K562 (cell line): ENCODE data around the gene NDUFS8. TPM values are rescaled to one million over a fixed set of nuclear protein-coding genes. Genes with fewer than 3 reads are reported as not detected.

Experiments used
- ADNP ChIP-seq: fragments of 200-800 bp; sonication (Bioruptor generic); IDR thresholded peaks from 2 replicates; pipeline ENCODE4 v1.6.1; 2016; ENCODE audit warnings: missing genetic modification characterization, missing compliant biosample characterization
- CAMTA2 ChIP-seq: fragments of 250-450 bp; sonication (Bioruptor Pico); conservative IDR thresholded peaks from 2 replicates; pipeline ENCODE4 v1.5.1; 2022
- CCNT2 ChIP-seq: IDR thresholded peaks from 2 replicates; pipeline ENCODE4 v1.6.1; 2011; ENCODE audit warnings: borderline replicate concordance, low read depth, mild to moderate bottlenecking, moderate library complexity, mixed read lengths, low read length; ENCODE audit not compliant: insufficient read length; ENCODE audit errors: extremely low read depth
- DPF2 ChIP-seq: fragments of 450-650 bp; IDR thresholded peaks from 2 replicates; pipeline ENCODE4 v1.6.1; 2016
- FUS ChIP-seq: fragments of 200-400 bp; formaldehyde crosslinking; optimal IDR thresholded peaks from 2 replicates; pipeline ENCODE3; 2017; ENCODE audit warnings: low read depth, low read length
- HDGF ChIP-seq: fragments of 450-650 bp; IDR thresholded peaks from 2 replicates; pipeline ENCODE4 v1.6.1; 2016
- HNRNPH1 ChIP-seq: fragments of 200-400 bp; formaldehyde crosslinking; optimal IDR thresholded peaks from 2 replicates; pipeline ENCODE3; 2017; ENCODE audit warnings: low read depth, mild to moderate bottlenecking, low read length, moderate library complexity
- MAZ ChIP-seq, 2 experiments: fragments of 450-650 bp in 1 of 2; sonication (generic) in 1 of 2; formaldehyde crosslinking; IDR thresholded peaks in 1 of 2; conservative IDR thresholded peaks in 1 of 2; 2 replicates each; pipeline versions ENCODE4 v1.4.0 to v1.5.0; 2020; ENCODE audit warnings: mild to moderate bottlenecking in 1 of 2, missing genetic modification reagents in 1 of 2
- MEIS2 ChIP-seq: fragments of 450-650 bp; IDR thresholded peaks from 2 replicates; pipeline ENCODE4 v1.6.1; 2014; ENCODE audit warnings: mild to moderate bottlenecking; ENCODE audit not compliant: partially characterized antibody
- NEUROD1 ChIP-seq: fragments of 150-350 bp; IDR thresholded peaks from 2 replicates; pipeline ENCODE4 v1.6.1; 2014; ENCODE audit warnings: borderline replicate concordance, low read length, low read depth; ENCODE audit not compliant: partially characterized antibody
- RBM34 ChIP-seq: fragments of 200-400 bp; formaldehyde crosslinking; IDR thresholded peaks from 2 replicates; pipeline ENCODE4 v1.6.1; 2018; ENCODE audit warnings: low read length, borderline replicate concordance; ENCODE audit not compliant: insufficient read depth
- RUNX1 ChIP-seq: sonication (generic); IDR thresholded peaks from 2 replicates; pipeline ENCODE4 v1.6.1; 2016; ENCODE audit warnings: antibody characterized with exemption, low read depth
- SETDB1 ChIP-seq: IDR thresholded peaks from one replicate; pipeline ENCODE4 v1.6.1; 2012; ENCODE audit warnings: low read length, control low read depth, inconsistent platforms
- SIN3B ChIP-seq: fragments of 450-650 bp; IDR thresholded peaks from 2 replicates; pipeline ENCODE4 v1.6.1; 2017; ENCODE audit warnings: low read depth, mild to moderate bottlenecking, moderate library complexity
- SMARCE1 ChIP-seq: fragments of 450-650 bp; IDR thresholded peaks from 2 replicates; pipeline ENCODE4 v1.7.1; 2016; ENCODE audit warnings: mild to moderate bottlenecking
- SPI1 ChIP-seq: IDR thresholded peaks from 2 replicates; pipeline ENCODE4 v1.6.1; 2011; ENCODE audit warnings: low read depth, low read length, control low read depth, borderline replicate concordance
- SRF ChIP-seq, 2 experiments: fragments of 250-450, 450-650 bp in 1 of 2; sonication (Bioruptor Pico) in 1 of 2; sonication (generic) in 1 of 2; formaldehyde crosslinking; IDR thresholded peaks; 2 replicates each; pipeline versions ENCODE4 v1.5.0 to v1.5.1; 2020 to 2022; ENCODE audit warnings: mild to moderate bottlenecking in 1 of 2, missing genetic modification reagents in 1 of 2
- ZFP36 ChIP-seq: fragments of 150-350 bp; IDR thresholded peaks from 2 replicates; pipeline ENCODE4 v1.6.1; 2018; ENCODE audit warnings: low read length, low read depth; ENCODE audit not compliant: partially characterized antibody
- polyA plus RNA-seq, 8 experiments: library from polyadenylated mRNA; depleted of rRNA in 4 of 8; stranded (reverse) in 5 of 8; unstranded in 3 of 8; fragments of >200 nt; fragmentation: Nextera tagmentation in 2 of 8; fragmentation: Illumina TruSeq in 1 of 8; extraction: Ambion mirVana in 2 of 8; extraction: Trizol in 1 of 8; gene quantifications; 2 replicates each; pipeline versions ENCODE4 v1.2.1 to v1.2.3, GENCODE V29; 2011 to 2014; ENCODE audit warnings: inconsistent platforms in 1 of 8, missing spikeins in 1 of 8
- total RNA-seq, 7 experiments: library from RNA; depleted of rRNA in 6 of 7; stranded (reverse); fragments of >200 nt in 6 of 7; fragmentation: Illumina TruSeq in 2 of 7; extraction: Trizol in 2 of 7; gene quantifications; 2 replicates each; pipeline versions ENCODE4 v1.2.1 to v1.2.3, GENCODE V29; 2011 to 2021; ENCODE audit warnings: low replicate concordance in 1 of 7
- TF ChIP-seq, protein P1 (sequence below): fragments of 250-450 bp; sonication (Bioruptor Pico); IDR thresholded peaks from 2 replicates; pipeline ENCODE4 v1.8.0; 2021; ENCODE audit warnings: moderate library complexity, mild to moderate bottlenecking, inconsistent platforms
- TF ChIP-seq, protein P2 (sequence below): fragments of 450-650 bp; IDR thresholded peaks from 2 replicates; pipeline ENCODE4 v1.6.1; 2014; ENCODE audit warnings: low read depth, mild to moderate bottlenecking, moderate library complexity, borderline replicate concordance
- TF ChIP-seq, protein P3 (sequence below), 2 experiments: fragments of 200-800 bp in 1 of 2; sonication (Bioruptor generic) in 1 of 2; sonication (generic) in 1 of 2; formaldehyde crosslinking in 1 of 2; IDR thresholded peaks in 1 of 2; conservative IDR thresholded peaks in 1 of 2; 2 replicates each; pipeline versions ENCODE4 v1.5.0 to v1.6.1; 2016 to 2020; ENCODE audit warnings: missing compliant biosample characterization in 1 of 2, missing genetic modification characterization in 1 of 2, missing genetic modification reagents in 1 of 2
- TF ChIP-seq, protein P4 (sequence below): fragments of 450-650 bp; IDR thresholded peaks from 2 replicates; pipeline ENCODE4 v1.6.1; 2016; ENCODE audit warnings: low read depth, mild to moderate bottlenecking, moderate library complexity
- TF ChIP-seq, protein P5 (sequence below): sonication (generic); formaldehyde crosslinking; IDR thresholded peaks from 2 replicates; pipeline ENCODE4 v1.8.0; 2023; ENCODE audit warnings: mild to moderate bottlenecking, missing genetic modification reagents

Gene NDUFS8
- total and polyA plus RNA-seq, 9 of the 15 experiments (the other 6 are each of a cell fraction or from before 2014, with no cell fraction given): 36.5 to 351 (median 101) TPM

DNA sequence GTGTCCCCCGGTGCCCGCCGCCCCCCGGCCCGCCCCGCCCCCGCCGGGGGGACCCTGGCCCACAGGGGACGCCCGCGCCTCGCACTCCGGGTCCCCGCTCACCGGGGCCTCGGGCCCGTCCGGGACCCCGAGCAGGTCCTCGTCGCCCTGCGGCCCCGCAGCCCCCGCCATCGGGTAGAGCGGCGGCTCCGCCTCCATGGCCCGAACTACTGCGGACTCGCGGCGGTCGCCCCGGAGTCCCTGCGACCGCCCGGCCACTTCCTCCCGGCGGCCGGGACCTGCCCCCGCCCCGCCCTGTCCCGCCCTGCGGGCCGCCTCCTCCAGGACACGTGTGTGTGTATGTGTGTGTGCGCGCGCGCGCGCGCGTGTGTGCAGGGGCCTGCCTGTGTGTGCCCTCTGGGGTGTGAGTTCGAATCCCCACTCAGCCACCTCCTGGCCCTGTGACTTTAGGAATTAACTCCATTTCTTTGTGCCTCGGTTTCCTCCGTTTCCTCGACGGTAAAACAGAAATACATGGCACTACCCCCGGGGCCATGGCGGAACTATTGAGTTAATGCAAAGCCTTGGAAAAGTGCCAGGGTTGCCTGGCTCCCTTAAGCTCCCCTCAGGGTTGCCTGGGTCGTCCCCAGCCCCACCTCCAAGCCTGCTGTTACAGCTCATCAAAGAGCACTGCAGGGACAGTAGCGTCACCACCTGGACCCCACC is 26.5 kb upstream of the NDUFS8 start, which contains the start of gene UNC93B1 (continued):
- TF ChIP-seq NEUROD1 (peak; percentile 42), MAZ (CRISPR knock-in tag; conservative IDR thresholded peaks at IDR 0.05 in 1 of 2, IDR thresholded peaks at IDR 0.05 in 1 of 2) (peak; percentile 57 to 67), DPF2 (0 out of 2 replicates have a peak, but pooled peaks have one; percentile 20), HNRNPH1 (no peak), SRF (CRISPR knock-in tag; IDR thresholded peaks at IDR 0.05) (0 out of 4 replicates have a peak, but pooled peaks of 1 of the 2 experiments have one; percentile 27), FUS (peak; percentile 58), ZFP36 (peak; percentile 15), RUNX1 (no peak), MEIS2 (peak; percentile 4), RBM34 (no peak), SETDB1 (no peak), HDGF (no peak), CCNT2 (peak; percentile 80), SPI1 (peak; percentile 88), SMARCE1 (0 out of 2 replicates have a peak, but pooled peaks have one; percentile 24), CAMTA2 (CRISPR knock-in tag) (no peak), SIN3B (no peak), ADNP (tag) (peak; percentile 93)
- TF ChIP-seq, protein P1, sequence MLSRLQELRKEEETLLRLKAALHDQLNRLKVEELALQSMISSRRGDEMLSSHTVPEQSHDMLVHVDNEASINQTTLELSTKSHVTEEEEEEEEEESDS: no peak
- TF ChIP-seq, protein P2, sequence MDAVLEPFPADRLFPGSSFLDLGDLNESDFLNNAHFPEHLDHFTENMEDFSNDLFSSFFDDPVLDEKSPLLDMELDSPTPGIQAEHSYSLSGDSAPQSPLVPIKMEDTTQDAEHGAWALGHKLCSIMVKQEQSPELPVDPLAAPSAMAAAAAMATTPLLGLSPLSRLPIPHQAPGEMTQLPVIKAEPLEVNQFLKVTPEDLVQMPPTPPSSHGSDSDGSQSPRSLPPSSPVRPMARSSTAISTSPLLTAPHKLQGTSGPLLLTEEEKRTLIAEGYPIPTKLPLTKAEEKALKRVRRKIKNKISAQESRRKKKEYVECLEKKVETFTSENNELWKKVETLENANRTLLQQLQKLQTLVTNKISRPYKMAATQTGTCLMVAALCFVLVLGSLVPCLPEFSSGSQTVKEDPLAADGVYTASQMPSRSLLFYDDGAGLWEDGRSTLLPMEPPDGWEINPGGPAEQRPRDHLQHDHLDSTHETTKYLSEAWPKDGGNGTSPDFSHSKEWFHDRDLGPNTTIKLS: peak; percentile 58
- TF ChIP-seq, protein P3, sequence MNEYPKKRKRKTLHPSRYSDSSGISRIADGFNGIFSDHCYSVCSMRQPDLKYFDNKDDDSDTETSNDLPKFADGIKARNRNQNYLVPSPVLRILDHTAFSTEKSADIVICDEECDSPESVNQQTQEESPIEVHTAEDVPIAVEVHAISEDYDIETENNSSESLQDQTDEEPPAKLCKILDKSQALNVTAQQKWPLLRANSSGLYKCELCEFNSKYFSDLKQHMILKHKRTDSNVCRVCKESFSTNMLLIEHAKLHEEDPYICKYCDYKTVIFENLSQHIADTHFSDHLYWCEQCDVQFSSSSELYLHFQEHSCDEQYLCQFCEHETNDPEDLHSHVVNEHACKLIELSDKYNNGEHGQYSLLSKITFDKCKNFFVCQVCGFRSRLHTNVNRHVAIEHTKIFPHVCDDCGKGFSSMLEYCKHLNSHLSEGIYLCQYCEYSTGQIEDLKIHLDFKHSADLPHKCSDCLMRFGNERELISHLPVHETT (CRISPR knock-in tag; conservative IDR thresholded peaks at IDR 0.05 in 1 of 2, IDR thresholded peaks at IDR 0.05 in 1 of 2): peak in 1 of 2 experiments; percentile 60; a peak in 1 of 4 replicates
- TF ChIP-seq, protein P4, sequence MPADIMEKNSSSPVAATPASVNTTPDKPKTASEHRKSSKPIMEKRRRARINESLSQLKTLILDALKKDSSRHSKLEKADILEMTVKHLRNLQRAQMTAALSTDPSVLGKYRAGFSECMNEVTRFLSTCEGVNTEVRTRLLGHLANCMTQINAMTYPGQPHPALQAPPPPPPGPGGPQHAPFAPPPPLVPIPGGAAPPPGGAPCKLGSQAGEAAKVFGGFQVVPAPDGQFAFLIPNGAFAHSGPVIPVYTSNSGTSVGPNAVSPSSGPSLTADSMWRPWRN: peak; percentile 61
- TF ChIP-seq, protein P5, sequence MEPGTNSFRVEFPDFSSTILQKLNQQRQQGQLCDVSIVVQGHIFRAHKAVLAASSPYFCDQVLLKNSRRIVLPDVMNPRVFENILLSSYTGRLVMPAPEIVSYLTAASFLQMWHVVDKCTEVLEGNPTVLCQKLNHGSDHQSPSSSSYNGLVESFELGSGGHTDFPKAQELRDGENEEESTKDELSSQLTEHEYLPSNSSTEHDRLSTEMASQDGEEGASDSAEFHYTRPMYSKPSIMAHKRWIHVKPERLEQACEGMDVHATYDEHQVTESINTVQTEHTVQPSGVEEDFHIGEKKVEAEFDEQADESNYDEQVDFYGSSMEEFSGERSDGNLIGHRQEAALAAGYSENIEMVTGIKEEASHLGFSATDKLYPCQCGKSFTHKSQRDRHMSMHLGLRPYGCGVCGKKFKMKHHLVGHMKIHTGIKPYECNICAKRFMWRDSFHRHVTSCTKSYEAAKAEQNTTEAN: peak; percentile 38; the same call in 1 of the 2 replicates
